Measurements from ENCODE around the gene PANK1.

The PANK1 gene

GRCh38 chr10:89644967-89645741 lies at the start of gene PANK1:
Gene PANK1 (minus strand): TSS chr10:89645242. CDS start chr10:89644891, 351 bp downstream.
- peak; percentile 26 to 30 for DNase-seq (ENCODE audit: low read depth in 2 of 2)

- no peak for DNase-seq (ENCODE audit: low read depth in 2 of 2)
These were observed 48.1 kb upstream of the PANK1 start for GRCh38 chr10:89693176-89693575.

DNA sequence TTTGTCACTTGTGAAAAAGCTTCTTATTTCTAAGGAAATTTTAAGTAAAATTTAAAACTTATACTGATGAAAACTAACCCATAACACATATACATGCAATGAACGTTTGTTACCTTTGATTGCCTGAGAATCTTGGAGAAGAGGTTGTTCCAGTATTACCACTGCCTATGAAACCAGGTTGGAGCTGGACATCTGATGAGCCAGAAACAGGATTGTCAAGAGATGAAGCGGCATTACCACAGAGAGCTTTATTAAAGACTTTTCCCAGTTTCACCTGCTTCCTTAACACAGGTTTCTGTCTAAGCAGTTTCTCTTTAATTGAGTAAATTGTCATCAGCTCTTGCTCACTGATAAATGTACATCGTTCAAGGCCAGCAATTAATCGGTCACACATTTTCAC lies 47.4 kb upstream of the PANK1 start:
- no peak for DNase-seq (ENCODE audit: low read depth in 2 of 2)

DNA sequence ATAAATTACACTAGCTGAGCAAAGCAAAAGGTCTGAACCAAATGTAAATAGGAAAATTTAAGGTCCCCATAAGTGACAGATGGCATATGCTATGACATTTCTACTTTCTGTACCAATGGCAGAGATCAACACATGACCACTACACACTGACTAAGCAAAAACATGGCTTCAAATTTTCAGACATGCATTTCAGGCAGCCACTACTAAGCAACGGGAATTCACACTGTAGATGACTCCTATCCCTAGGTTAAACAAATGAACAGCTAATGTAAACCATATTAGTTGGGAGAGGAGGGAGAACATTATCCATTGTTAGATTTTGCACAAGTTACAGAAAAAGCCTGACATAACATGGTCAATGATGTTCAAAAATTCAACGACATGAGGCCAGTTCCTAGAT lies 45.0 kb upstream of the PANK1 start:
- no peak for DNase-seq (ENCODE audit: low read depth in 2 of 2)

DNA sequence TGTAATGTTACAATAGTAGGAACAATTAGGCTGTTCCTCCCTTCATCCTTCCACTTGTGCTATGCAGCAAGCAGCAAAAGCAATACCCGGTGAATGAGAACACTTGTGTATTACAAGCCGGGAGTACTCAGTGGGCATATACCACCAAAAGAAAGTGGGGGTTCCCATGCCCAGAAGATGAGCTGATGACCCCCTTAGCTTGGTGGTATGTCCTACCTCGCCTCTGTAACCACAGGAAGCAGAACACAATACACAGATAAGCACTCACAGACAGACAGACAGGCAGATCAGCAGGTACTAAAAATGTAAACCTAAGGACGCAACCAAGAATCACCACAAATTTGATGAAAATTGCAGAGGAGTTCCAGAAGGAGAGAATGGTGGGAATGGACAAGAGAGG lies 40.9 kb upstream of the PANK1 start:
- DNase-seq (ENCODE audit: low read depth in 2 of 2) = no peak

GRCh38 chr10:89684604-89685003 lies 39.6 kb upstream of the PANK1 start:
- DNase-seq (ENCODE audit: low read depth in 2 of 2) = no peak

DNA sequence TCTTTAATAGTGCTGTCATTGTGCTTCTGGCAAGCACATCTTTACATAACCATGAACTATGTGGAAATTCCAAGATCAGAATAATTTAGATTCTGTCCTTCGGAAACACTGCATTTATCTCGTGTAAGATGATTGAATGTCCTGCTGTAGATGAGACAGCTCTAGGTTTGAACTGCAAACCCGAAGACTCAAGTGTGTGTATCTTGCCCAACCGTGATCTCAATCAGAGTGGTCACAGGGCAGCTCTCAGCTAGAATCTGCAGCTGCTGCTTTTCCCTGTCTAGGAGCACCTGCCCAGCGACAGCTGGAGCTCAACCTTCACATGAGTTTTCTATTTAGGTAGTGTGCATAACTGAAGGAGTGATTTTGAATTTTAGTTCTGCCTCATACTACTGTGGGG lies 38.8 kb upstream of the PANK1 start:
- no peak for DNase-seq (ENCODE audit: low read depth in 2 of 2)

DNA sequence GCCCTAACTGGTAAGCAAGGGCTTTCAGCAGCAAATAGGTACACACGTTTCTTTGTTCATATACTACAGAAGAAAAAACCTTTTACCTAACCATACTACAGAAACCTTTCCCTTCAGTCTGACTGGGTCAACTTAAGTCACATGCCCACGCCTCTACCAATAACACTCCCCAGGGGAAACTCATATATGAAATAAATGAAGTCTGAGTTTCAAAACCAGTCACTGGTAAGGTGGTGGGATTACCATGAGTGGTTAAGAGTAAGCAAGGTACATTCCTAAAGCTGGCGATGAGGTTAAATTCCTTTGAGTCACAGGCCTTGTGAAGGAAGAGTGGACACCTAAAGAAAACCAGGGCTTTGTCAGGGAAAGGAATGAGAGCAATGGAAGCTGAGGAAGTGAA lies 34.9 kb upstream of the PANK1 start:
- DNase-seq (ENCODE audit: low read depth in 2 of 2) = no peak

DNA sequence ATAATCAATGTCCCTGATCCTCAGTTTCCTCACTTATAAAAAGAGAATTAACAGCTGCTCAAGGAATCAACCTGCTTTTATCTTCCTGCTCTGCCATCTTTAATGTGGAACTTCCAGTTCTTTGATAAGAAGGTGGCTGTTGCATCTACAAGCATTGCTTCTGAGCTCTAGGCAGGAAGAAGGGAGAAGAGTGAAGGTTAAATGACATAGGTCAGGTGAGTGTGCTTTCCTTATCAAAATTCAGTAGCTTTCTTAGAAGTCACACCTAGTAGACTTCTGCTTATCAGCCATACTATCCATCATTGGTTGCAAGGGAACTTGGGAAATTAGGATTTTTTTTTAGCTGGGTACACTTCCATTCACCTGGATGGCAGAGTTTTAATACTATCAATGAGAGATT lies 32.3 kb upstream of the PANK1 start:
- no peak for DNase-seq (ENCODE audit: low read depth in 2 of 2)

DNA sequence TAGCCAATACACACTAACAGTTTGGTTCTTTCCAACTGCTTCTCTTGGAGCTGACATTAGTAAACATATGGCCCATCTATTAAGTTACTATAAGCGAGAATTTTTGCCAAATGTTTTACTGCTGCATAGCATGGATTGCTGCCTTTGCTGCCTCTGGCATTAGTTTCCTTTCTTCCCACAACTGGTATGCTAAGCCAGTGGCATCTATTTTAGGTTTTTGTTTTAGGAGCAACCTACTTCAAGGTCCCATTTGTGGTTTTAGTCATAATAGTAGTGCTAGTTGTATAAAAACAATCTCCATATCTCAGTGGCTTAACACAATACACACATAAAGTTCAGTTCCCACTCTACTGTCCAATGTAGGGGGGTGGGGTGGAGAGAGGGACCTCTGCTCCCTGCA lies 25.9 kb upstream of the PANK1 start:
- DNase-seq (ENCODE audit: low read depth in 2 of 2) = no peak

GRCh38 chr10:89669985-89670384 lies 24.9 kb upstream of the PANK1 start:
- no peak for DNase-seq (ENCODE audit: low read depth in 2 of 2)

- no peak for DNase-seq (ENCODE audit: low read depth in 2 of 2)
These were observed 23.5 kb upstream of the PANK1 start for GRCh38 chr10:89668386-89669071.

DNA sequence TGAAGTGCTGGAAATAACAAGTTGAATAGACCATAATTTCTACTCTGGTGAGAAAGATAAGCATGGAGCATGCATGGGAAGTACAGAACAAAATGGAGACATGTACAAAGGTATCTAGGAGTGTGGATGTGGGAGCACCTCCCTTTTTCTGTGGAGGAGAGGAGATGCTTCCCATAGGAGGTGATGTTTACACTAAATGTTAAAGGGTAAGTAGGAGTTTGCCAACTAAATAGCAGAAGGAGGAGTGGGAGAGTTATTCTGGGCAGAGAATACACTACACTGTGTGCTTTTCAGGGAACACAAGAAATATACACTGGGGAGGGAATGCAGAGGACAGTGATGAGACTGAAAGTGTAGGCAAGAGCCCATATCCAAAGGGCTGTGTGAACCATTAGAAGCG lies 21.1 kb upstream of the PANK1 start:
- no peak for DNase-seq (ENCODE audit: low read depth in 2 of 2)

DNA sequence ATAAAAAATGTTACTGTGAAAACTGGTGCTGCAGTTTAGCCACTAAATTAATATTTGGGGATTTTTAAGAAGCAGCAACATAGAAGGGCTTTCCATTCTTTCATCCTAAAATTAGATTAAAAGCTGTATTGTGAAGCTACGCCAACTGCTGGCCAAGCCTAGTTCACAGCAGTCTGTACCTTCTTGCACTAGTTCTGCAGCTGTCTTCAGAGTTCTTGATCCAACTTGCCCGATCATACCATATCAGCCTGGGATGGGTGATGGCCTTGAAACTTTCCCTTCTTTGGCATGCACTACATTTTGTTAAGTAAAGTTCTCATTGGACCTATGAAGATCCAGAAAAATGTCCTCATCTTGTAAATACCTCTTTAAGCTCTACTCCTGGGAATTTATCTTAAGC lies 20.3 kb upstream of the PANK1 start:
- DNase-seq (ENCODE audit: low read depth in 2 of 2) = no peak

GRCh38 chr10:89664203-89664602 lies 19.2 kb upstream of the PANK1 start:
- no peak for DNase-seq (ENCODE audit: low read depth in 2 of 2)

GRCh38 chr10:89663144-89663543 lies 18.1 kb upstream of the PANK1 start:
- DNase-seq (ENCODE audit: low read depth in 2 of 2) = no peak

DNA sequence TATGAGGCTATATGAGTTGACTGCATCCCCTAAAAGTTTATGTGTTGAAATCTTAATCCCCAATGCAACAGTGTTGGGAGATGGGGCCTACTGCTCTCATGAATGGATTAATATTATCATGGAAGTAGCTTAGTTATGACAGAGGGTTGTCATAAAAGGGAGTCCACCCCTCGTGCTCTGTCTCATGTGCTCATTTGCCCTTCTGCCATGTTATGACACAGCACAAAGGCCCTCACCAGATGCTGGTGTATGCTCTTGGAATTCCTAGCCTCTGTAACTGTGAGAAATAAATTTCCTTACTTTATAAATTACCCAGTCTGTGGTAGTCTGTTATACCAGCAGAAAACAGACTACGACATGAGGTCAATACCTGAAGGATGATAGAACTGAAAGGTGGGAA lies 17.6 kb upstream of the PANK1 start:
- no peak for DNase-seq (ENCODE audit: low read depth in 2 of 2)

- no peak for DNase-seq (ENCODE audit: low read depth in 2 of 2)
These were observed 14.4 kb upstream of the PANK1 start for GRCh38 chr10:89659143-89660131.

DNA sequence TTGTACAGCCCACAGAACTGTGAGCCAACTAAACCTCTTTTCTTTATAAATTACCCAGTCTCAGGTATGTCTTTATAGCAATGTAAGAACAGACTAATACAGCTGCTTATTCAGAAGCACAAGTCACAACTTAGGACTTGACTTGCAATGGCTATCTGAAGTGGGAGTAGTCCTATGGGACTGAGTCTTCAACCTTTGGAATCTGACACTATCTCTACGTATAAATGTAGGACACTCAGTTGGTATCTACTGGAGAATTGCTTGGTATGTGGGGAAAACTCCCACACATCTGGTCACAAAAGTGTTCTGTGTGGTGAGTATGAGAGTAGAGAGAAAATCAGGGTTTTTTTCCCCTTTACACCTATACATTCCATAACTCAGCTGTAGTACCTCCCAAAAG lies 12.3 kb upstream of the PANK1 start:
- DNase-seq (ENCODE audit: low read depth in 2 of 2) = no peak

DNA sequence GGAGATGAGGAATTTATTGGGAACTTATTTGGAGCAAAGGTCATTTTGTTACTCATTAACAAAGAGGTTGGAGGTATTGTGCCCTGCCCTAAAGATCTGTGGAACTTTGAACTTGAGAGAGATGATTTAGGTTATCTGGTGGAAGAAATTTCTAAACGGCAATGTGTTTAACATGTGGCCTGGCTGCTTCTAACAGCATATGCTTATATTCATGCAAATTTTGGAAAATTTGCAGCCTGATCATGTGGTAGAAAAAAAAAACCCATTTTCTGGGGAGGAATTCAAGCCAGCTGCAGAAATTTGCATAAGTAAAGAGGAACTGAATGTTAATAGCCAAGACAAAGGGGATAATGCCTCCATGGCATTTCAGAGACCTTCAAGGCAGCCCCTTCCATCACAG lies 10.7 kb upstream of the PANK1 start:
- no peak for DNase-seq (ENCODE audit: low read depth in 2 of 2)

DNA sequence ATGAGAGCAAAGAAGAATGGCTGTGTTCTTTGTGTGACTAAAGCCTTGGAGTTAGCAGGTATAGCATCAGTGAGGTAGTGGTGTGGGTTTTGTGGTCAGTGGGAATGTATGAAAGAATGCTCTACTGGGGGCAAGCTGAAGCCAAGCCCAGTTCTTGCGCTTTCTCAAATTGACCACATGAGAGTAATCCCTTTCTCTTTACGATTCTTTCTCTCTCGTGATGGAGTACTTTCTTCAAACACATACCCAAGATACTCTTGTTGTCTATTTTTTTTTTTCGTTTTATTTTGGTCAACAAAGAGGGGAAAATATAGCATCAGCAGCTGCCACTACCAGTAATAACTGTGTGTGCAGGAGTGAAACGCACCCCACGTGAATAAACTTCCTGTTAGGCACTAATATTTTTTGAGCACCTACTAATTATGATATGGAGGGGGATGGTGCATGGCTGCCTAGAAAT lies 8.4 kb upstream of the PANK1 start:
- no peak for DNase-seq (ENCODE audit: low read depth in 2 of 2)

DNA sequence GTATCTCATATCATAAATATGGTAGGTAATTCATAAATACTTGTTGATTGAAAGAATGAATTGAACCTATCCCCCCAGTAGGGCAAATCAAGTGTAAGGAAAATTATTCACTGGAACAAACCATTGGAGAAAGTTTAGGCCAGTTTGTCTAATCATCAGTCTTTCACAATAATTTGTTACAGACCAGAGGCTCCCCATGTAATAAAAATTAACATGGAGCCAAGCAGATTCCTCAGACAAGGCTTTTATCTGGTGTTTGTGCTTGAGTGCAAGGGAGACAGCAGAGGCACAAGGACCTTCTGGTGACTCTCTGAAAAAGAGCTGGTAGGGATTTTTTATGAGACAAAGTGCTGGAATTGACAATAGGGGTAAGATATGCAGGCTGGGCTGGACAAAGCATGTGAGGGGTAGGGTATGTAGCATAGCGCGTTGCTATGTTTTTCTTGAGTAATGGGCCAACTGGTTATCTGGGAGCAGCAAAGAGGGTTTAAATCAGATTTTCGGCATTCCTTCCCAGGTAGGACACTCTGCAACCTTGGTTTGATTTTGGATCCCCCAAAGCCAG lies 7.8 kb upstream of the PANK1 start:
- DNase-seq (ENCODE audit: low read depth in 2 of 2) = no peak

All from activated CD8-positive, alpha-beta memory T cell treated with anti-CD3 and anti-CD28 coated beads for 4 hours (primary cell).